ENCODE data around the gene CHMP1A. TPM values are rescaled to one million over a fixed set of nuclear protein-coding genes. Genes with fewer than 3 reads are reported as not detected.

Gene CHMP1A
- total RNA-seq, 1 donor from 2014 or later = 65.3 TPM

DNA sequence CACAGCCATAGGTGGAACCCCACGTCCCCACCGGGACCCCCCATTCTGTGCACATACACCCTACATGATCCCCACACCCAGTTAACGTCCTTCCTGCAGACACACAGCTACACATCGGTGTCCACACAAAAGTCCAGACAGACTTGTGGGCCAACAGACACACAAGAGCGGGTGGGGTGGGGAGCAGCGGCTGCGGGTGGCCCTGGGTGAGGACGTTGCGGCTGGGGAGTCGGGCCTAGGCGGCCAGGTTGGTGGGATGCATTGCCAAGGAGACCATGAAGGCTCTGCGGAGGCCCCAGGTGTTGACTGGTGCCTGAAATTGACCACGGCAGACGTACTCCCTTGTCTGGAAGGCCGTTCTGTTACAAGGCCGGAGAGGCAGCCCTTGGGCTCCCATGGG is 52.7 kb downstream of the CHMP1A start:
- H3K27me3 Mint-ChIP-seq (ENCODE audit: low read depth) = no peaks in the 10 kb centered on the region
- H3K36me3 Mint-ChIP-seq (ENCODE audit: low read depth) = no peaks in the 10 kb centered on the region
- peaks cover 15% of the 10 kb centered on the region for H3K4me1 Mint-ChIP-seq (ENCODE audit: low read depth)
- DNase-seq (ENCODE audit: low spot score) = no peak
- H3K9me3 Mint-ChIP-seq (ENCODE audit: low read depth) = no peaks in the 10 kb centered on the region
- H3K27ac Mint-ChIP-seq (ENCODE audit: unreplicated experiment) = no peak overlapping the region
- no peak overlapping the region for H3K4me3 Mint-ChIP-seq (ENCODE audit: unreplicated experiment)
- TF ChIP-seq, protein P1, sequence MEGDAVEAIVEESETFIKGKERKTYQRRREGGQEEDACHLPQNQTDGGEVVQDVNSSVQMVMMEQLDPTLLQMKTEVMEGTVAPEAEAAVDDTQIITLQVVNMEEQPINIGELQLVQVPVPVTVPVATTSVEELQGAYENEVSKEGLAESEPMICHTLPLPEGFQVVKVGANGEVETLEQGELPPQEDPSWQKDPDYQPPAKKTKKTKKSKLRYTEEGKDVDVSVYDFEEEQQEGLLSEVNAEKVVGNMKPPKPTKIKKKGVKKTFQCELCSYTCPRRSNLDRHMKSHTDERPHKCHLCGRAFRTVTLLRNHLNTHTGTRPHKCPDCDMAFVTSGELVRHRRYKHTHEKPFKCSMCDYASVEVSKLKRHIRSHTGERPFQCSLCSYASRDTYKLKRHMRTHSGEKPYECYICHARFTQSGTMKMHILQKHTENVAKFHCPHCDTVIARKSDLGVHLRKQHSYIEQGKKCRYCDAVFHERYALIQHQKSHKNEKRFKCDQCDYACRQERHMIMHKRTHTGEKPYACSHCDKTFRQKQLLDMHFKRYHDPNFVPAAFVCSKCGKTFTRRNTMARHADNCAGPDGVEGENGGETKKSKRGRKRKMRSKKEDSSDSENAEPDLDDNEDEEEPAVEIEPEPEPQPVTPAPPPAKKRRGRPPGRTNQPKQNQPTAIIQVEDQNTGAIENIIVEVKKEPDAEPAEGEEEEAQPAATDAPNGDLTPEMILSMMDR (IDR thresholded peaks at IDR 0.05) = no peak

DNA sequence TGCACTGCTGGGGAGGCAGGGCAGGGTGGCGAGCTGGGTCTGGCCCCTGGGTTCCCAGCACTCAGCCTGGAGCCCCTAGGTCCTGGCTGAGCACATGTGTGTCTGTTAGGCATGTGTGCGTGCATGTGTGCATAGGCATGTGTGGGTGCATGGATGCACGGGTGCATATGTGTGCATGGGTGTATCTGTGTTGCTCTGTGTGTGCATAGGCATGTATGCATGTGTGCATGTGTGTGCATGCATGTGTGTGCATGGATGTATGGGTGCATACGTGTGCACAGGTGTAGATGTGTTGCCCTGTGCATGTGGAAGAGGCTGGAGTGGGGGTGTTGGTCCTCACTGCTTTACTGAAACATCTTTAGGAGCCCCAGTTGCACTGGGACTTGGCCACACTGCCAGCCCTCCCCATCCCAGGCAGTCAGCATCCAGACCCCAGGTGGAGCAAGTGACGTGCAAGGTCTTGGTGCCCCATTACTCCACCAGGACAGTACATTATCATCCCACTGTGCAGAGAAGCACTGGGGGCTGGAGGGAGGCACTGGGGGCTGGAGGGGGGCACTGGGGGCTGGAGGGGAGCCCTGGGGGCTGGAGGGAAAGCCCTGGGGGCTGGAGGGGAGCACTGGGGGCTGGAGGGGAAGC is 54.4 kb downstream of the CHMP1A start:
- H3K27ac Mint-ChIP-seq (ENCODE audit: unreplicated experiment) = peak overlapping the region; percentile 89

DNA sequence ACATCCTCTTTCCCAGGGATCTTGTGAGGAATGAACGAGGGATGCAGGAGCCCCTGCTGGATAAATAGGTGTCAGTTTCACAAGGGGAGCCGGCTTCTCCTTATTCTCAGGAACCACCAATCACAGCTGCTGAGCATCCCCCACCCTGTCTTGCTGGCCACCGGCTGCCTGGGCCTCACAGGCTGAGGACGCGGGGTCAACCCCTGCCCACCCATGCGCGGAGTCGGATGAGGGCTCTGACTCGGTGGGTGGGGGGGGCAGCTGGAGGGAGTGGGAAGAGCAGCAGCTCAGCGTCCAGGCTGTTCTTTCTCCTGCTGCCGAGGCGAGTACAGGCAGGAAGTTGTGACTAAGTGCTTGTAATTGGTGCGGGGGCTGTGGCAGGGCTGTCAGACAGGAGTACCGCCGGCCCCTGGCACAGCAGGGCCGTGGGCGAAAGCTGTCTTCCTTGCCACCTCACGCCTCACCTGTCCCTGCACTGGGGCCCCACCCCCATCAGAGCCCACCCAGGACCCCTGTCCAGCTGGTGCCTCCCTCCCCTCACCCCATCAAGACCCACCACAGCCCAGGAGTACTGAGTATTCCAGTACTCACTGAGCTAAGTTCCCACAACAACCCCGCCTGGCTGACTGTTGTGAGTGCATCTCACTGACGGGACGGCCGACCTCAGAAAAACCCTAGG is 55.1 kb downstream of the CHMP1A start:
- TF ChIP-seq, protein P1 (IDR thresholded peaks at IDR 0.05) = peak; percentile 26
- Mint-ChIP-seq H3K9me3 (ENCODE audit: low read depth) (no peaks in the 10 kb centered on the region), H3K4me1 (ENCODE audit: low read depth) (peaks cover 15% of the 10 kb centered on the region), H3K36me3 (ENCODE audit: low read depth) (no peaks in the 10 kb centered on the region), H3K4me3 (ENCODE audit: unreplicated experiment) (peak overlapping the region; percentile 49), H3K27me3 (ENCODE audit: low read depth) (no peaks in the 10 kb centered on the region), H3K27ac (ENCODE audit: unreplicated experiment) (peak overlapping the region; percentile 89)
- no peak for DNase-seq (ENCODE audit: low spot score)

More for the DNA sequence above, 54.4 kb downstream of the CHMP1A start:
- H3K4me1 Mint-ChIP-seq (ENCODE audit: low read depth) = peaks cover 15% of the 10 kb centered on the region
- H3K27me3 Mint-ChIP-seq (ENCODE audit: low read depth) = no peaks in the 10 kb centered on the region
- no peaks in the 10 kb centered on the region for H3K9me3 Mint-ChIP-seq (ENCODE audit: low read depth)
- H3K36me3 Mint-ChIP-seq (ENCODE audit: low read depth) = no peaks in the 10 kb centered on the region
- H3K4me3 Mint-ChIP-seq (ENCODE audit: unreplicated experiment) = no peak overlapping the region
- TF ChIP-seq, protein P1 (IDR thresholded peaks at IDR 0.05) = no peak
- no peak for DNase-seq (ENCODE audit: low spot score)

DNA sequence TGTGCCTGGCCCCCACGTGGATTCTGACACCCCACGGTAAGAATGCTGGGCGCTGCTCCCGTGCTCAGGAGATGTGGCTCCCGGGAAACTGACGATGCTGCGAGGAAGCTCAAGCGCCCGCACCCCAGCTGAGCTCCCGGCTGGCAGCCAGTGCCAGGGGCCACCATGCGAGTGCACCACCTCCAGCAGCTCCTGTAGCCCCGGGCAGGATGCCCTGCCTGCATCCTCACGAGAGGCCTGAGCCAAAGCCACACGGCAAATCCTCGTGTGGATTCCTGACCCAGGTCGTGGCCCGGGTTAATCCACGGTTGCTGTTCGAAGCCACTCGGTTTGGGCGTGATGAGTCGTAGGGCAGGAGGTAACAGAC is 55.6 kb downstream of the CHMP1A start:
- Mint-ChIP-seq H3K4me3 (ENCODE audit: unreplicated experiment) (no peak overlapping the region), H3K27me3 (ENCODE audit: low read depth) (no peaks in the 10 kb centered on the region), H3K27ac (ENCODE audit: unreplicated experiment) (peak overlapping the region; percentile 89), H3K36me3 (ENCODE audit: low read depth) (no peaks in the 10 kb centered on the region), H3K9me3 (ENCODE audit: low read depth) (no peaks in the 10 kb centered on the region), H3K4me1 (ENCODE audit: low read depth) (peaks cover 15% of the 10 kb centered on the region)
- DNase-seq (ENCODE audit: low spot score) = no peak
- TF ChIP-seq, protein P1 (IDR thresholded peaks at IDR 0.05) = no peak

DNA sequence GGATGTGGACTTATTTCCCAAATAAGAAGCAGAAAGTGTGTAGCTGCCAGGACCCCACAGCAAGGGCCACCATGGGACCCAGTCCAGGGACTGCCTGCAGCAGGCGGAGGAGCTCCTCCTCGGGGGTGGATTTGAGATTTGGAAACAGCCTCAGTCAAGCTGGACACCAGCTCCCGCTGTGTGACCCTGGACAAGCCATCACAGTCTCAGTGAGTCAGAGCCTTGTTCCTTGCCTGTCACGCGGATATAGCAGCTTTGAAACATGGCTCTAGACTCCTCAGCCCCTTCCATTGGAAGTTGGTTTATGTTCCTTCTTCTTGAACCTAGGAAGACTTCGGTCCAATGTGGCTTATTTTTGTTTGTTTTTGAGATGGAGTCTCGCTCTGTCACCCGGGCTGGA is 56.6 kb downstream of the CHMP1A start:
- no peaks in the 10 kb centered on the region for H3K9me3 Mint-ChIP-seq (ENCODE audit: low read depth)

More for the DNA sequence above, 56.6 kb downstream of the CHMP1A start:
- Mint-ChIP-seq H3K27ac (ENCODE audit: unreplicated experiment) (peak overlapping the region; percentile 32), H3K4me1 (ENCODE audit: low read depth) (peaks cover 15% of the 10 kb centered on the region), H3K27me3 (ENCODE audit: low read depth) (no peaks in the 10 kb centered on the region), H3K4me3 (ENCODE audit: unreplicated experiment) (no peak overlapping the region), H3K36me3 (ENCODE audit: low read depth) (no peaks in the 10 kb centered on the region)
- DNase-seq (ENCODE audit: low spot score) = no peak
- TF ChIP-seq, protein P1 (IDR thresholded peaks at IDR 0.05) = no peak

Measured in chondrocyte (in vitro differentiated cells).